AG10803 (cell line): ENCODE measurements around the gene KCNN2.

Source experiments
- DNase-seq: peaks from one replicate; pipeline ENCODE4 v3.0.0; 2010; ENCODE audit warnings: low read depth
- H3K4me3 ChIP-seq: 2 replicates; pipeline ENCODE4 v1.5.1; 2011; ENCODE audit warnings: mild to moderate bottlenecking, low read length, control low read depth
- CTCF ChIP-seq: conservative IDR thresholded peaks from 2 replicates; pipeline ENCODE4 v1.5.1; 2011; ENCODE audit warnings: mild to moderate bottlenecking, low read length, control low read depth, inconsistent platforms

KCNN2 gene

DNA sequence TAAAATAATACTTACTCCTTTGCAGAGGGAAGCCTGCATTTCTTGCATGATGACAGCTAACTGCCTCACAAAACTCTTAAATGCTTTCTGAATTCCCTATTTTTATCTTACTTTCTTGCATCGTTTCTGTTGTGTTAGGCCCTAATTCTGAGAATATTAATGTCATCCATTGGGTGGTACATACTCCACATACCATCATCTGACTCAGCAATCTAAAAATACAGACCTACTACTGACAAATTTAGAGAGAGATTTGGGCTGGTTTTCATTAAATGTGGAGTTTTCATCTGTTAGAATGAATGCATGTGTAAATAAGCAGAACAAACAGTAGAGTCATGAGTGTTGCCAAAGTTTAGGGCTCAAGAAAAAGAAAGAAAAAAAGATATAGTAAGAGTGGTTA, 26.5 kb upstream of the KCNN2 start:
- TF ChIP-seq CTCF = no peak
- H3K4me3 ChIP-seq = no peak overlapping the region
- peak; percentile 9 for DNase-seq

GRCh38 chr5:114339108-114339507, 22.8 kb upstream of the KCNN2 start:
- no peak for TF ChIP-seq CTCF
- DNase-seq = no peak
- no peak overlapping the region for H3K4me3 ChIP-seq

- DNase-seq = no peak
- H3K4me3 ChIP-seq = no peak overlapping the region
- no peak for TF ChIP-seq CTCF
These were observed 15.7 kb upstream of the KCNN2 start for GRCh38 chr5:114346181-114346580.

- TF ChIP-seq CTCF = no peak
- no peak overlapping the region for H3K4me3 ChIP-seq
- no peak for DNase-seq
These were observed 6.6 kb upstream of the KCNN2 start for GRCh38 chr5:114355086-114355830.

GRCh38 chr5:114358329-114358728, 3.5 kb upstream of the KCNN2 start:
- DNase-seq = no peak
- no peak overlapping the region for H3K4me3 ChIP-seq
- TF ChIP-seq CTCF = no peak

- H3K4me3 ChIP-seq = no peak overlapping the region
- TF ChIP-seq CTCF = no peak
- no peak for DNase-seq
These were observed 1.5 kb upstream of the KCNN2 start for GRCh38 chr5:114360357-114360756.
